IPS-11a (cell line): ENCODE results near the gene CORT.
"Not testable (repeated sequence)": the region's sequence is repeated elsewhere in the genome, so short reads cannot be mapped to it uniquely, and the experiment has no call there.

Experiments used
- H3K4me3 ChIP-seq: one replicate; pipeline ENCODE4 v1.5.1; 2013; ENCODE audit warnings: low read depth, low read length, control low read depth

The CORT gene

GRCh38 chr1:10449751-10450150, at the start of gene CORT:
CORT (plus strand) TSS chr1:10450031; CDS start chr1:10450224, 193 bp downstream.
- no peak within 1 kb of the TSS for H3K4me3 ChIP-seq

- no peak overlapping the region for H3K4me3 ChIP-seq
Measured at GRCh38 chr1:10401281-10401680, 48.5 kb upstream of the CORT start.

GRCh38 chr1:10402729-10403274, 47.0 kb upstream of the CORT start:
- no peak overlapping the region for H3K4me3 ChIP-seq

- H3K4me3 ChIP-seq, result no peak overlapping the region
Measured at GRCh38 chr1:10407201-10407600, 42.6 kb upstream of the CORT start.

- no peak overlapping the region for H3K4me3 ChIP-seq
Measured at GRCh38 chr1:10415211-10415930, 34.5 kb upstream of the CORT start.

- H3K4me3 ChIP-seq, result not testable (repeated sequence)
Measured at GRCh38 chr1:10415967-10416366, 33.9 kb upstream of the CORT start.

- not testable (repeated sequence) for H3K4me3 ChIP-seq
Measured at GRCh38 chr1:10418741-10419140, 31.1 kb upstream of the CORT start.

GRCh38 chr1:10419351-10419750, 30.5 kb upstream of the CORT start:
- H3K4me3 ChIP-seq, result no peak overlapping the region

GRCh38 chr1:10421637-10422036, 28.2 kb upstream of the CORT start:
- H3K4me3 ChIP-seq, result no peak overlapping the region

- H3K4me3 ChIP-seq, result no peak overlapping the region
Measured at GRCh38 chr1:10424034-10424433, 25.8 kb upstream of the CORT start.

GRCh38 chr1:10424651-10425050, 25.2 kb upstream of the CORT start:
- H3K4me3 ChIP-seq, result no peak overlapping the region

GRCh38 chr1:10425826-10426534, 23.9 kb upstream of the CORT start:
- H3K4me3 ChIP-seq, result not testable (repeated sequence)

- H3K4me3 ChIP-seq, result not testable (repeated sequence)
Measured at GRCh38 chr1:10426535-10426848, 23.3 kb upstream of the CORT start.

- H3K4me3 ChIP-seq, result no peak overlapping the region
Measured at GRCh38 chr1:10428984-10429383, 20.8 kb upstream of the CORT start.

GRCh38 chr1:10429868-10430215, 20.0 kb upstream of the CORT start:
- H3K4me3 ChIP-seq, result peak overlapping the region; percentile 71

GRCh38 chr1:10430216-10431069, 19.4 kb upstream of the CORT start, which contains the start of gene CENPS:
CENPS (plus strand) TSS chr1:10430433; CDS start chr1:10430518, 85 bp downstream.
- peak within 1 kb of the TSS; percentile 71 for H3K4me3 ChIP-seq

- peak overlapping the region; percentile 71 for H3K4me3 ChIP-seq
Measured at GRCh38 chr1:10431070-10431730, 18.6 kb upstream of the CORT start.

GRCh38 chr1:10432910-10433700, 16.7 kb upstream of the CORT start:
- no peak overlapping the region for H3K4me3 ChIP-seq

GRCh38 chr1:10433790-10434189, 16.0 kb upstream of the CORT start:
- H3K4me3 ChIP-seq, result no peak overlapping the region

GRCh38 chr1:10434590-10434989, 15.2 kb upstream of the CORT start:
- H3K4me3 ChIP-seq, result no peak overlapping the region
